NCI-H1105 treated with DMSO at 0.1 percent for 48 hours (cell line): Measurements from ENCODE around the gene SPATA25.
"Not testable (repeated sequence)": the region's sequence is repeated elsewhere in the genome, so short reads cannot be mapped to it uniquely, and the experiment has no call there.

Experiments
- DNase-seq: peaks from one replicate; lab custom pipeline; 2025; lab: John Stamatoyannopoulos, UW

The SPATA25 gene

DNA sequence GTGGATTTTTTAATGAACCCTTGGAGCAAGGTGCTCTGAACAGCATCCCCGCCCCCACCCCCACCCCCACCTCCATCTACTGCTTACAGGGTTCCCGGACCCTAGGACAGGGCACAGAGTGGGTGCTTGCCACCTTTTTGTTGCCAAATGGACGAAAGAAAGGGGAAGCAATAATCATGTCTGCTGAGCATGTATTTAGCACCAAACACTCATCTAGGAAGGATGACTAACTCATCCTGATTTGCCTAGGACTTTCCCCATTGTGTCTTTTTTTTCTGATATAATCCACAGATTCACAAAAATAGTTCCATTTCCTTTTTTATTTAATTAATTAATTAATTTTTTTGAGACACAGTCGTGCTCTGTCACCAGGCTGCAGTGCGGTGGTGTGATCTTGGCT, 25.7 kb upstream of the SPATA25 start:
- no peak for DNase-seq

- DNase-seq = no peak
Measured at GRCh38 chr20:45912344-45912682, 24.9 kb upstream of the SPATA25 start.

DNA sequence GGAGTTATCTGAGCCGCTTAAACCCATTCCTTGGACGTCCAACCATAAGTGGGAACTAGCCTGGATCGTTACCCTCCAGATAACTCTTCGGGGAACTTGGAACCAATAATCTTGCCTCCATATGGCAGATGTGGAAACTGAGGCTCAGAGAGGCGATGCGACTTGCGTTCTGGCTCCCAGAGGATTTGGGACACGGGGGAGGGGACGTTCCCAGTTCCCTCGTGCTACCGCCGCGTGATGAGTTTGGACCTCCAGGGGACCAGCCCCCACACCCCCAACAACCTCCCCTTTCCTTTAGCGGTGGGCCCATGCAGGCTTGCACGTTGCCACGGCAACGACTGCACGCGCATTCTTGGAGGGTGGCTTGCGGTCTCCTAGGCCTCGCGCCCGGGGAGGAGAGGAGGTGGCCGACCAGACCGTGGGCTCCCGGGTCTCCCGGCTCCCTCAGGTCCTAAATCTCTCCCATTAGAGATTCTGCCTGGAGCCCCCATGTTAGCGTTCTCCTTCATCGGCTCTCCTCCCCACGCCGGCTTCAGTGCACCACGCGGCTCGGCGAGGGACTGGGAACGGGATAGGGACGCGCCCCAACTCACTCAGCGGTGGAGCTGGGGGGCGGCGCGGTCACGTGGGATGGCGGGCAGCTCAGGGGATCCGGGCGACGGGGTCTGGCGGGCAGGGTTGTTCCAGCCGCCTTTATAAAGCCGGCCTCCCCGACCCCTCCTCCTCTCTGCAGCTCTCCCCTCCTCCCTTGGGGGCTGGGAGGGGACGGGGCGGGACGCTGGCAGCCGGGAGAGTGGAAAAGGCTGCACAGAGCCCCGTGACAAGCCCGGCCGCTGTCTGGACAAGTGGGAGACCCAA, 24.3 kb upstream of the SPATA25 start, which contains the start of gene PLTP:
PLTP (minus strand) TSS at position 670 of the 858 bp plus-strand sequence. CDS start 703 bp downstream, outside the sequence.
- peak; percentile 41 for DNase-seq

GRCh38 chr20:45910670-45911485, 23.5 kb upstream of the SPATA25 start:
- peak; percentile 22 for DNase-seq

DNA sequence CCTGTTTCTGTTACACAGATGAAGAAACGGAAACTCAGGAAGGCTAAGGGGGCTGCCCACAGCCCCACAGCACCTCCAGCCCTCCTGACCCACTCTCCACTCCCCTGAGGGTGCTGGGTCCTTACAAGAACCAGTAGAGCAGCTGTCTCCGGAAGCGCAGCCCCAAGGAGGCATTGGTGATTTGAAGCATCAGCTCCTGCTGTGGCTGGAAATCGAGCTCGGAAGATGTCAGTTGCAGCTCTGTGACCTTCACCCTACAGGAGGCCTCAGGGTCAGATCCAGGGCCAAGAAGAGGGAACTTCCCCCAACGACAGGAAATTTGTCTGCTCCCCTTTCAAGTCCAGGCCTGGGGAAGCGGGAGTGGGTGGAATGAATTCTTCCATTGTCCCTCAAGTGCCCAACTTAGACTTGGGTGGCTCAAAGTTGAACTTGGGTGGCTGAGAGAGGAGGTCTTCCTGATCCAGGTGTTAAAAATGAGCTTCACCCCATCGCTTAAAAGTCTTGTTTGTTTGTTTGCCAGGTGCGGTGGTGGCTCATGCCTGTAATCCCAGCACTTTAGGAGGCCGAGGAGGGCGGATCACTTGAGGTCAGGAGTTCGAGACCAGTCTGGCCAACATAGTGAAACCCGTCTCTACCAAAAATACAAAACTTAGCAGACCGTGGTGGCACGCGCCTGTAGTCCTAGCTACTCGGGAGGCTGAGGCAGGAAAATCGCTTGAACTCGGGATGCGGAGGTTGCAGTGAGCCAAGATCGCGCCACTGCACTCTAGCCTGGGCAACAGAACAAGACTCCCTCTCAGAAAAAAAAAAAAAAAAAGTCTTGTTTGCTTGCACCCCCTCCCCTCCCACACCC, 22.6 kb upstream of the SPATA25 start:
- DNase-seq = no peak

DNA sequence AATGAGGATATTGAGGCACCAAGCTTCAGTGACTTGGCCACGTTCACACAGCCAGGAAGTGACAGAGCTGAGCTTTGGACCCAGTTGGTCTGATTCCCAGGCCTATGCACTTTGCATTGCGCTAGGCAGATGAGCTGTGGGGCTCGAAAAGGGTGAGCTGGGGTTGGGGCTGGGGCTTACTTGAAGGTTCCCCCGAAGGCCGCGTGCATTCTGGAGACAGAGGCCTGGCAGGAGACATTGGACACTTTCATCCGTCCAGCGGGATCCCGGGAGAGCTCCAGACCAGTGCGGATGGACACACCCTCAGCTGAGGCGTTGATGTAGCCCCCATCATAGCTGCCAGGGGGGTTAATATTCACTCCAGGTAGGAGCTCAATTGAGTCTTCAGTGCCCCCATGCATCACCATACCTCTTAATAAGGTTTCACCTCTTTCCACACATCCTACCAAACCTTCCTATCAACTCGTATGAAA, 21.9 kb upstream of the SPATA25 start:
- DNase-seq = no peak

DNA sequence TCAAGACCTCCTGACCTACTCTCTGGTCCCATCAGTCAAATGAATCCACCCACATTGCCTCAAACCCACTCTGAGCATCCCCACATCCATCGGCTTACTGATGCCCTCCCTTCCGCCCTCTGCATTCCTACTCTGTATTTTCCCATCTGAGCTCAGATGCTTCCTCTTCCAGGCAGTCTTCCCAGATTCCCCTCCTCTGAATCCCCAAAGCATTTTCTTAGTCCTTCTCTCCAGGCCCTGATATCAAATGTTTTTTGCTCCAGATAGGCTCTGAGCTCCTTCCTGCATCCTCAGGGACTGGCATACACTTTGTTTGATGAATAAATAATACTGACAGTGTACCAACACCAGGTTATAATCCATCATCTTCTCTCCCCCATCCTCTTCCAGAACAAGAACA, 20.7 kb upstream of the SPATA25 start:
- DNase-seq = no peak

- DNase-seq = no peak
Measured at GRCh38 chr20:45907219-45907948, 20.0 kb upstream of the SPATA25 start.

GRCh38 chr20:45905505-45906079, 18.2 kb upstream of the SPATA25 start:
- DNase-seq = no peak

DNA sequence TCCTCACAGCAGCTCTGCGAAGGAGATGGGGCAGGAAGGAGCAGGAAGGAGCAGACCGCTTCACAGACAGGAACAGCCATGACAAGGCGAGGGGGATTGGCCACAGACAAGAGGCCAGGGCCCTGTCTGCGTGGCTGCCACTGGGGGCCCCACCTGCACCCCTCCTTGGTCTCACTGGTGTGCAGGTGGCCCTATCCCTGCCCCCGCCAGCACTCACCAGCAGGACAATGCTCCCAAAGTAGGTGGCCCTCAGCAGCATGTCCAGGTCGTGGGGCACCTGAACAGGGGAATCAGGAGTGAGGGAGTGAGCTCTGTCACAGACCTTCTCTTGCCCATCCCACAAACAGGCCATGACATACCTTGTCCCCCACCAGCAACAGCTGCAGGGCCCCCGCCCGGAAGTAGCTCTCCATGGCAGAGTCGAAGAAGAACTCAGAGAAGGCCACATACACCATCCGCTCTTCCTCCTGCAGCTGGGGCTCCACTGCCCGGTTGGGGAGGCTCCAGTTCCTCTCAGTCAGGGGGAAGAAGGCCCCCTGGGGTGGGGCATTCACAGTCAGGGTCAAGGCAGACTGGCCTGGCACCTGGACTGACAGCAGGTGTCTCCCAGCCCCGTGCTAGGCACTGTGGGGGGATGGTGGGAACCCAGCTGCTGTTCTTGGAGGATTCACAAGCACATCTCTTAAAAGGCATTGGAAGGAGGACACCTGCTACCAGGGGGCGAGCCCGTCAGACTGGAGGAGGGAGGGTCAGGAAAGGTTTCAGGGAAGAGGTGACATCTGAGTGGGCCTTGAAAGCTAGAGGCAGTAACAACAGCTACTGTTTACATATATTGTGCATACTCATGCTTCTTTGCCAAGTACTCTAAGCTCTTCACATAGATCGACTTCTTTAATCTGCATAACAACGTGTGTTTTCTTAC, 17.4 kb upstream of the SPATA25 start:
- DNase-seq = no peak

- peak; percentile 7 for DNase-seq
Measured at GRCh38 chr20:45902199-45902701, 14.8 kb upstream of the SPATA25 start.

DNA sequence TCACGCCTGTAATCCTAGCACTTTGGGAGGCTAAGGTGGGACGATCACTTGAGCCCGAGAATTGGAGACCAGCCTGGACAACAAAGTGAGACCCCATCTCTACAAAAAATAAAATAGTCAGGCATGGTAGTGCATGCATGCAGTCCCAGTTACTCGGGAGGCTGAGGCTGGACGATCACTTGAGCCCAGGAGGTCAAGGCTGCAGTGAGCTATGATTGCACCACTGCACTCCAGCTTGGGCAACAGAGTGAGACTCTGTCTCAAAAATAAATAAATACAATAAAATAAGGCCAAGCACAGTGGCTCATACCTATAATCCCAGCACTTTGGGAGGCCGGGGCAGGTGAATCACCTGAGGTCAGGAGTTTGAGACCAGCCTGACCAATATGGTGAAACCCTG, 13.9 kb upstream of the SPATA25 start:
- DNase-seq = not testable (repeated sequence)

DNA sequence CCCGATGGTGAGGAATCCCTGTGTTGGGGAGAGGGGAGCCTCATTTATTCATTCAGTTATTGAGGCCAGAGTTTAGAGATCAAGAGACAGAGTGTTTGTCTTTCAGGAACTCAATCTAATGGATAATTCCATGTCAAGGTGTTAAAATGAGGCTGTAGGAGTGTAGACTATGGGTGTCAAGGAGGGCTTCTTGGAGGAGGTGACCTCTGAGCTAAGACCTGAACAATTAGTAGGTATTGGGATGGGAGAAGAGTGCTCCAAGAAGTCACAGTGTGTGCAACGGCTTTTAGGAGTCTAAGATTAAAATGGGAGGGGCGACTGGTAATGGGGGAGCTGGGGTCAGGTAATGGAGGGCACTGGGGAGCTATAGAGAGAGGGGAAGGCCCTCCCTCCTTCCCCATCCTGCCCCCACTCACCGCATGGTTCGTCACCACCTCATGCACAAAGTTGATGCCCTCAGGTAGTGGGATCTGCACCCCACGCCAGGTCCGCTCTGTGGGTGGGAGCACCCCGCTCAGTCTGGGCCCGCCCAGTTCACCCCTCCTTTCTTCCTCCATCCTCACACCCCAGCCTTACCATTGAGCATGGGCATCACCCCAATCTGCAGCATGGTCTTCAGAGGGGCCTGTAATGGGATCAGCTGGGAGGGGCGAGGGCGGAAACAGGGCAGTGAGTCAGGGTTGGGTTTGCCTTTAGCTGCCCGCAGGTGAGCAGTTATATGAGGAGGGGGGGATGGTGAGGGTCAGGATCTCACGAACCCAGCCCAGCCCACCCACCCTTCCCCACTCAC, 11.8 kb upstream of the SPATA25 start:
- DNase-seq = no peak

- no peak for DNase-seq
Measured at GRCh38 chr20:45898285-45898684, 10.9 kb upstream of the SPATA25 start.

DNA sequence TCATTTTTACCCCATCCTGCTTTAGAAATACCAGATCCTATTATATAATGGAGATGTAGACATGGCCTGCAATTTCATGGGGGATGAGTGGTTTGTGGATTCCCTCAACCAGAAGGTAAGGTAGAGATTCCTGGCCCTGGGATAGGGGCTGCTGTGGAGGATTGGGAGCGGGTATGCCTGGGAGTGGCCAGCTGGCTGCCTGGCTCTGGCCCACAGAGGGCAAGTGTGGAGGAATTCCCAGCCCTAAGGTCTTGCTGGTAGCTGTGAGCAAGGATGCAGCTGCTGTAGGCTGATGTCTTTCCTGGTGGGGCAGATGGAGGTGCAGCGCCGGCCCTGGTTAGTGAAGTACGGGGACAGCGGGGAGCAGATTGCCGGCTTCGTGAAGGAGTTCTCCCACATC, 10.3 kb upstream of the SPATA25 start:
- no peak for DNase-seq

- DNase-seq = no peak
Measured at GRCh38 chr20:45897289-45897688, 9.9 kb upstream of the SPATA25 start.

DNA sequence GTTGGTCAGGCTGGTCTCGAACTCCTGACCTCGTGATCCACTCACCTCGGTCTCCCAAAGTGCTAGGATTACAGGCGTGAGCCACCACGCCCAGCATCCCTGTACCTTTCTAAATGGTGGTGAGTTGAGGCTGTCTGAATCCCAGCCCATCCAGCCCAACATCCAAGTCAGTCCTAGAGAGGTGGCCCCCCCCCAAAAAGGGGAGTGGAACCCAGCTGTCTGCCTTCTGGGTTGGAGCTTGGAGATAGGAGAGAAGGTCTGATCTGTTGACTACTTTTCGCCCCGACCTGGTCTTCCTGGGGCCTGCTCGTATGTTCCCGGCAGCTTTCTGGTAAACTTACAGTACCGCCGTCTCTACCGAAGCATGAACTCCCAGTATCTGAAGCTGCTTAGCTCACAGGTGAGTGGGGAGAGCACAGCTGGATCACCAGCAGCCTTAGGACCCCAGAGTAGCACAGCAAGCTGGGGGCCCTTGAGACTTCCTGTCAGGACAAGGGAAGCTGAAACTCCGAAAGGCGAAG, 9.3 kb upstream of the SPATA25 start:
- DNase-seq = no peak

DNA sequence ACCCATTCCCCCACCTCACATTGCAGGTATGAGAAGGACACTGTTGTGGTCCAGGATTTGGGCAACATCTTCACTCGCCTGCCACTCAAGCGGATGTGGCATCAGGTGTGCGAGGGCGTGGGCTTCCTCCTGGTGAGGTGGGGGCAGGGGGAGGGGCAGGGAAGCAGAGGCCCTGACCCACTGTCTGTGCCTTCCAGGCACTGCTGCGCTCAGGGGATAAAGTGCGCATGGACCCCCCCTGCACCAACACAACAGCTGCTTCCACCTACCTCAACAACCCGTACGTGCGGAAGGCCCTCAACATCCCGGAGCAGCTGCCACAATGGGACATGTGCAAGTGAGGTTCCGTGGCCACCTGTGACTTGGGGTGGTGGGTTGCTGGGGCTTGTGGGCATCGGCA, 7.4 kb upstream of the SPATA25 start:
- DNase-seq = no peak

GRCh38 chr20:45893831-45894230, 6.4 kb upstream of the SPATA25 start:
- no peak for DNase-seq
